Type B pancreatic cell (in vitro differentiated cells): ENCODE data around the gene CEND1. TPM values are rescaled to one million over a fixed set of nuclear protein-coding genes. Genes with fewer than 3 reads are reported as not detected.

ENCODE experiments used
- DNase-seq: peaks from one replicate; pipeline ENCODE4 v3.0.0; 2021; ENCODE audit warnings: mixed read lengths; ENCODE audit not compliant: unreplicated experiment; ENCODE audit errors: extremely low spot score
- H3K27ac Mint-ChIP-seq: 2 replicates; pipeline ENCODE4 v1.8.0; 2021; ENCODE audit warnings: mild to moderate bottlenecking, mixed read lengths
- H3K27me3 Mint-ChIP-seq: 2 replicates; pipeline ENCODE4 v1.8.0; 2021; ENCODE audit warnings: mixed read lengths
- H3K36me3 Mint-ChIP-seq: 2 replicates; pipeline ENCODE4 v1.8.0; 2021; ENCODE audit warnings: mixed read lengths
- H3K4me1 Mint-ChIP-seq: one replicate; pipeline ENCODE4 v1.8.0; 2021; ENCODE audit warnings: mixed read lengths; ENCODE audit not compliant: unreplicated experiment
- H3K4me3 Mint-ChIP-seq: 2 replicates; pipeline ENCODE4 v1.8.0; 2021; ENCODE audit warnings: mild to moderate bottlenecking, mixed read lengths
- H3K9me3 Mint-ChIP-seq: 2 replicates; pipeline ENCODE4 v1.8.0; 2021; ENCODE audit warnings: mixed read lengths
- total RNA-seq: library from RNA; stranded (reverse); gene quantifications from 2 replicates; pipeline ENCODE4 v1.2.1, GENCODE V29; 2021; ENCODE audit warnings: low replicate concordance
- TF ChIP-seq, protein P1 (sequence below): fragments of 200-600 bp; sonication (generic); conservative IDR thresholded peaks from 2 replicates; pipeline ENCODE4 v1.5.0; 2021; ENCODE audit warnings: antibody characterized with exemption, mild to moderate bottlenecking

The CEND1 gene
- total RNA-seq, 1 donor from 2014 or later = 0.89 TPM

DNA sequence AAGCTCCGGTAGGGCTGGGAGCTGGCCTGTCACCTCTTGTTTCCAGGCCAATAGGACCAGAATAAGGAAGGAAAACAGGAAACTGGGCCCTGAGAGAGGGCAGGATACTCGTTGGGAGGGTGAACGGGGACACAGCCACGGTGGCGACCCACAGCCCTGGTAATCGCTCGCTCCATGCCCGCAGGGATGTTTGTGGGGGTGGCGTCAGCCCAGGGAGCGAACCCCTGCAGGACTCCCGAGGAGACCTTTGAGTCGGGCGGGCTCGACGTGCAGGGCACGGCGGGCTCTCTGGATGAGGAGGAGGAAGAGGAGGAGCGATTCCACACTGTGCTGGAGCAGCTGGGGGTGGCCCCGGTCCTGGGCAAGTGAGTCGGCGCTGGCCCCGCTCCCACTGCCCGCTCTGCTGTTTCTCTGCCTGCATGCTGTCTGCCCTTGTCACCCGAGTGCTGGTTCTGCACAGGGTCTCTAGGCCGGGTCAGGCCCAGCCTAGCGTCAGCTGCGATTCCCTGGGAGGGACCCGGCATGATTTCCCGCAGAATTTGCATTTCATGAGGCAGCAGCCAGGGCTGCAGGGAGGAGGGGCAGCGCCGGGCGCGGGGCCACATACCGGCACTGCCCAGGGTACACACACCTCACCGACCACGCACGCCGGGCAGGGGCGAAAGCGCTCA is 39.4 kb upstream of the CEND1 start:
- H3K4me1 Mint-ChIP-seq = peaks cover 10% of the 10 kb centered on the region
- TF ChIP-seq, protein P1, sequence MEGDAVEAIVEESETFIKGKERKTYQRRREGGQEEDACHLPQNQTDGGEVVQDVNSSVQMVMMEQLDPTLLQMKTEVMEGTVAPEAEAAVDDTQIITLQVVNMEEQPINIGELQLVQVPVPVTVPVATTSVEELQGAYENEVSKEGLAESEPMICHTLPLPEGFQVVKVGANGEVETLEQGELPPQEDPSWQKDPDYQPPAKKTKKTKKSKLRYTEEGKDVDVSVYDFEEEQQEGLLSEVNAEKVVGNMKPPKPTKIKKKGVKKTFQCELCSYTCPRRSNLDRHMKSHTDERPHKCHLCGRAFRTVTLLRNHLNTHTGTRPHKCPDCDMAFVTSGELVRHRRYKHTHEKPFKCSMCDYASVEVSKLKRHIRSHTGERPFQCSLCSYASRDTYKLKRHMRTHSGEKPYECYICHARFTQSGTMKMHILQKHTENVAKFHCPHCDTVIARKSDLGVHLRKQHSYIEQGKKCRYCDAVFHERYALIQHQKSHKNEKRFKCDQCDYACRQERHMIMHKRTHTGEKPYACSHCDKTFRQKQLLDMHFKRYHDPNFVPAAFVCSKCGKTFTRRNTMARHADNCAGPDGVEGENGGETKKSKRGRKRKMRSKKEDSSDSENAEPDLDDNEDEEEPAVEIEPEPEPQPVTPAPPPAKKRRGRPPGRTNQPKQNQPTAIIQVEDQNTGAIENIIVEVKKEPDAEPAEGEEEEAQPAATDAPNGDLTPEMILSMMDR = no peak
- peak overlapping the region; percentile 29 for H3K27ac Mint-ChIP-seq
- no peaks in the 10 kb centered on the region for H3K9me3 Mint-ChIP-seq
- H3K27me3 Mint-ChIP-seq = peaks cover 45% of the 10 kb centered on the region
- H3K36me3 Mint-ChIP-seq = no peaks in the 10 kb centered on the region
- peak overlapping the region; percentile 59 for H3K4me3 Mint-ChIP-seq
- no peak for DNase-seq

DNA sequence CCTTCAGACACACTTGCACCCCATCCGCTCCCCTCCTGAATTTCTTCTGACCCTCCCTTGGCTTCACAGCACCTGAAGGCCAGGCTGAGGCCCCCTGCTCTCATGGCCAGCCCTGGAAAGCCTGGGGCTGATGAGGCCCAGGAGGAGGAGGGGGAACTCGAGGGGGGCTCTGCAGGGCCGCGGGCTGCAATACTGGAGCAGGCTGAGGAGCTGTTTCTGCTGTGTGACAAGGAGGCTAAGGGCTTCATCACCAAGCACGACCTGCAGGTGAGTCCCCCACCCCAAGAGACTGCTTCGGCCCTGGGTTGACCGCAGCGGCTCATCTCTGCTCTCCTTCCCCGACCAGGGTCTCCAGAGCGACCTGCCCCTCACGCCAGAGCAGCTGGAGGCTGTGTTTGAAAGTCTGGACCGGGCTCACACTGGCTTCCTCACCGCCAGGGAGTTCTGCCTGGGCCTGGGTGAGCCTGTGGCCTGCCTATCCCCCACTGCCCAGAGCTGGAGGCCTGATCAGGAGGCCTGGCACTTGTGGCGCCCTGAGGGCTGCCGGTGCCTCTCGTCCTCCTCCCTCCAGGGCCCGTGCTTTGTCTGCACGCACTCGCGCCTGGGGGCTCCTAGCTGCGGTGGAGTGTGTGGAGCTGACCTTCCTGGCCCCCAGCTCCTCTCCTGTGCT is 38.8 kb upstream of the CEND1 start:
- Mint-ChIP-seq H3K27ac (peak overlapping the region; percentile 29), H3K36me3 (no peaks in the 10 kb centered on the region), H3K4me3 (peak overlapping the region; percentile 83), H3K9me3 (no peaks in the 10 kb centered on the region), H3K27me3 (peaks cover 45% of the 10 kb centered on the region), H3K4me1 (peaks cover 10% of the 10 kb centered on the region)
- no peak for DNase-seq
- TF ChIP-seq, protein P1 = no peak

DNA sequence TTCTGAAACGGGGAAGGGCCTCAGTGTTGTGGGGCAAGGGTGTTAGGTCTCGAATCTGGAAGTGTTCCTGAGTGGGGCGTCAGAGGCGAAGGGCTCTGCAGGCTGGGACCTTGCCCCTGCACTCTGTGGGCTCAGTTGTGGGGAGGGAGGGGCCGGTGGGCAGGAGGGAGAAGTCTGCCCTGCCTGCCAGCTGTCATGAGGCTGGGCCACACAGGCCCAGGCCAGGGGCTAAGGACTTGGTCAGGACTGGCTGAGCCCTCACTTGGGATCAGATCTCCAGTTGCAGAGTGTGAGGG is 38.0 kb upstream of the CEND1 start, which contains the start of gene CRACR2B:
Gene CRACR2B, plus strand, starts transcription at position 23 of the 296 bp plus-strand sequence. CDS start 689 bp downstream, outside the sequence.
- Mint-ChIP-seq H3K4me3 (peak within 1 kb of the TSS; percentile 83), H3K27me3 (peaks cover 45% of the 10 kb centered on the region), H3K27ac (peak within 1 kb of the TSS; percentile 56), H3K9me3 (no peaks in the 10 kb centered on the region), H3K4me1 (peaks cover 10% of the 10 kb centered on the region), H3K36me3 (no peaks in the 10 kb centered on the region)
- no peak for DNase-seq
- TF ChIP-seq, protein P1 = no peak

DNA sequence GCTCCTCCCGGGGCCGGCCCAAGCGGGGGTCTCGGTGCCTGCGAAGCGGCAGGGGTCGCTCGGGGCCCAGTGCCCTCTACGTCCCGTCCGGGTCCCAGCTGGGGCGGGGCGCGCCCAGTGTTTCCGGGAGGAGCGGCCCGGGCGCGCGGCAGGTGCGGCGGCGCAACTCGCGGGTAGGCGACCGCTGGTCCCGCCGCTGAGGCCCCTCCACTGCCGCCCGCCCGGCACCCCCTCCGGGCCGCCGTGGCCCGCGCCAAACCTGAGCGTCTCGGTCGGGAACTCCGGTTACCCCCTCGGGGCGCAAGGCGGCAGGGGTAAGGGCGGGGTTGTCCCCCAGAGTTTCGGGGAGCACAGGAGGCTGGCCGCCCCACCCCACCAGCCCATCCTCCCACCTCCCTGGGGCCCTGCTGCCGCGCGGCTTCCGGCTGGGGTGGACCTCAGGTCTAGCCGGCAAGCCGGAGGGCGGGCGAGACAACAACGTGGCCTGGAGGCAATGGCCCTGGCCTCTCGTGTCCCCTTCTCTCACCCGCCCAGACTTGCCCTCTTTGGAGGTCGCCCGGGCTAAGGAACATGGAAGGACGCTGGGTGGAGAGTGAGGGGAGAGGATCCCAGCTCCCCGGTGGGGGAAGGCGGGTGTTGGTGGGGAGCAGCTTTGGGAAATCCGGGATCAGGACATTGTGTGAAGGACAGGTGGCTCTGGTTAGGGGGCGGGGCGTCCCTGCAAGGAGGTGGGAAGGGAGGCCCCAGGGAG is 37.4 kb upstream of the CEND1 start:
- TF ChIP-seq, protein P1 = no peak
- peak overlapping the region; percentile 56 for H3K27ac Mint-ChIP-seq
- no peaks in the 10 kb centered on the region for H3K36me3 Mint-ChIP-seq
- no peaks in the 10 kb centered on the region for H3K9me3 Mint-ChIP-seq
- H3K27me3 Mint-ChIP-seq = peaks cover 44% of the 10 kb centered on the region
- H3K4me1 Mint-ChIP-seq = peaks cover 10% of the 10 kb centered on the region
- no peak for DNase-seq
- peak overlapping the region; percentile 83 for H3K4me3 Mint-ChIP-seq

DNA sequence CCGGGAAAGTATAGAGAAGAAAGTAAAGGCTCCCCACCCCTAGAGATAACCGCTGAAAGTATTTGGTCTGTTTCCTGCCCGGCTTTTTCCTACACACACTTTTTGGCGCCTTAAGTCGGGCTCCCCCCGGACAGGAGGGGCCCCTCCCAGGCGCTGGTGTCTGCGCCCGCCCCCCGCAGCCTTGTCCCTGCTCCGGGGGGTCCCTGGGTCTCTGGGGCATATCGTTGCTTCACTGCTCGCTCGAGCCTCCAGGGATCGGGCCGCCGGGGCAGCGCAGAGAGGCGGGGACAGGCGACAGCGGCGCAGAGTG is 36.9 kb upstream of the CEND1 start:
- Mint-ChIP-seq H3K27ac (peak overlapping the region; percentile 79), H3K4me3 (peak overlapping the region; percentile 77), H3K36me3 (no peaks in the 10 kb centered on the region), H3K4me1 (peaks cover 10% of the 10 kb centered on the region), H3K27me3 (peaks cover 40% of the 10 kb centered on the region), H3K9me3 (no peaks in the 10 kb centered on the region)
- TF ChIP-seq, protein P1 = no peak
- no peak for DNase-seq
